AG10803 (cell line): ENCODE measurements around the gene RUVBL2.

Source experiments
- DNase-seq: peaks from one replicate; pipeline ENCODE4 v3.0.0; 2010; ENCODE audit warnings: low read depth
- H3K4me3 ChIP-seq: 2 replicates; pipeline ENCODE4 v1.5.1; 2011; ENCODE audit warnings: mild to moderate bottlenecking, low read length, control low read depth
- TF ChIP-seq, protein P1 (sequence below): conservative IDR thresholded peaks from 2 replicates; pipeline ENCODE4 v1.5.1; 2011; ENCODE audit warnings: mild to moderate bottlenecking, low read length, control low read depth, inconsistent platforms

RUVBL2 gene

DNA sequence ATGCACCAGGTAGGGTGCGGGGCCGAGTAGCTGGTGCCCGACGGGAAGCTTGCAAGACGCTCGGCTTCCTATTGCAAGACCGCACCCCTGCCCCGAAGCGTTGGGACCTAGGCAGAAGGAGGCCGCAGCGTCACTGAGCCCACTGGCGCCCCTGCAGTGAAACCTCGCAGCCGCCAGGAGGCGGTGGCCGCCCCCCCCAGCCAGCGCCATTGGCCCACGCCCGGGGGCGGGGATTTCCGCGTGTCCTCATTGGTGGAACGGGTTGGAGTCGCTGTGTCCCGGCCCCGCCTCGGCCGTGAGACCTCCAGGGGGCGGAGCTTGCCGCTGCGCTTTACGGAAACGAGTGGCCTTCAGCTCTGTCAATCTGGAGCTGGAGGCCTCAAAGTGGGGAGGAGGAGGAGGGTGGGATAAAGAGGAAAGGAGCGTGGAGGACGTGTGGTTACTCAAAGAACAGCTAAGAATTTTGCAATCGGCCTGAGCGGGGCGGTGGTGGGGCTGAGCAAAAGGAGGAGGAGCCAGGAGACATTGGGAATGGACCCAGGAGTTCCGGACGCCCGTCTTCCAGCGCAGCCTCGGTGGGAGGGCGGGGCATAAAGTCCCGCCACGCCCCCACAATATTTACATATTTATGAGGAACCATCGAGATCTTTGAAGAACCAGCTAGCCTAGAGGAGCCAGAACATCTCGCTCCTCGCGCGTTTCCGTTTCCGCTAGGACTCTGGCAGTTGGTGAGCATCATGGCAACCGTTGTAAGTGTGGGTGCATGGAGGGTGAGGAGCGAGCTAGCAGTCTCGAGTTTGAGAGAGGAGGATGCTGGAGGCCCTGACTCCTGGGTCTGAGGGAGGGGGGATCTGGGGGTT lies at the start of gene RUVBL2, which contains the start of gene GYS1:
TSS of gene RUVBL2 (plus strand) at position 713 of the 860 bp plus-strand sequence. CDS start at position 738, 25 bp downstream.
TSS of gene GYS1 (minus strand) at position 135 of the 860 bp plus-strand sequence. CDS start 197 bp downstream, outside the sequence.
- H3K4me3 ChIP-seq, result peak within 1 kb of the TSS; percentile 98
- TF ChIP-seq, protein P1, sequence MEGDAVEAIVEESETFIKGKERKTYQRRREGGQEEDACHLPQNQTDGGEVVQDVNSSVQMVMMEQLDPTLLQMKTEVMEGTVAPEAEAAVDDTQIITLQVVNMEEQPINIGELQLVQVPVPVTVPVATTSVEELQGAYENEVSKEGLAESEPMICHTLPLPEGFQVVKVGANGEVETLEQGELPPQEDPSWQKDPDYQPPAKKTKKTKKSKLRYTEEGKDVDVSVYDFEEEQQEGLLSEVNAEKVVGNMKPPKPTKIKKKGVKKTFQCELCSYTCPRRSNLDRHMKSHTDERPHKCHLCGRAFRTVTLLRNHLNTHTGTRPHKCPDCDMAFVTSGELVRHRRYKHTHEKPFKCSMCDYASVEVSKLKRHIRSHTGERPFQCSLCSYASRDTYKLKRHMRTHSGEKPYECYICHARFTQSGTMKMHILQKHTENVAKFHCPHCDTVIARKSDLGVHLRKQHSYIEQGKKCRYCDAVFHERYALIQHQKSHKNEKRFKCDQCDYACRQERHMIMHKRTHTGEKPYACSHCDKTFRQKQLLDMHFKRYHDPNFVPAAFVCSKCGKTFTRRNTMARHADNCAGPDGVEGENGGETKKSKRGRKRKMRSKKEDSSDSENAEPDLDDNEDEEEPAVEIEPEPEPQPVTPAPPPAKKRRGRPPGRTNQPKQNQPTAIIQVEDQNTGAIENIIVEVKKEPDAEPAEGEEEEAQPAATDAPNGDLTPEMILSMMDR, result peak; percentile 80
- peak; percentile 100 for DNase-seq

DNA sequence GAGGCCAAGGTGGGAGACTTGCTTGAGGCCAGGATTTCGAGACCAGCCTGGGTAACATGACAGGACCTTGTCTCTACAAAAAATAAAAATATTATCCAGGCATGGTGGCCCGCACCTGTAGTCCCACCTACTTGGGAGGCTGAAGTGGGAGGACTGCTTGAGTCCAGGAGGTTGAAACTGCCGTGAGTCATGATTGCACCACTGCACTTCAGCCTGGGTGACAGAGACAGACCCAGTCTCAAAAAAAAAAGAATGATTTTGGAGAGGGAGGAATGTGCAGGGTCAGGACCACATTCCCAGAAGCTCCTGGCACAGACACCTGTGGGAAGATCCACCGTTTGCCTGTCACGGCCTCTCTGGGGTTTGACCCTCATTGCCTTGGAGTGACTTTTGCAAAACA lies 48.3 kb upstream of the RUVBL2 start:
- DNase-seq, result no peak

DNA sequence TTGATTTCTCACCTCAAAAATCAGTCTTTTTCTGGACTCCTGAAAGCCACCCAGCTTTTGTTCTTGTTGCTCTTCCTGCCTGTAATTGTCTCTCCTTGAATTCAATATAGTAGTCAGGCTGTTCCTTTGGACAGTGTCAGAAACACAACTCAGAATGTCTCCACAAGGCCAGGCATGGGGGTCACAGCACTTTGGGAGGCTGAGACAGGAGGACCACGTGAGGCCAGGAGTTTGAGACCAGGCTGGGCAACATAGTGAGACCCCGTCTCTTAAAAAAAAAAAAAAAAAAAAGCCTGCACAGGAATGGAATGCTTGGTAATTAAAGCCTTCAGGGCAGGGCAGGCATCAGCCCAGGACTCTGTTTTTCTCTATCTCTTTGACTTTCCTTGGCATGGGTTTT lies 47.9 kb upstream of the RUVBL2 start:
- TF ChIP-seq, protein P1, result no peak

More for the DNA sequence above, 48.3 kb upstream of the RUVBL2 start:
- TF ChIP-seq, protein P1, result no peak
- no peak overlapping the region for H3K4me3 ChIP-seq

DNA sequence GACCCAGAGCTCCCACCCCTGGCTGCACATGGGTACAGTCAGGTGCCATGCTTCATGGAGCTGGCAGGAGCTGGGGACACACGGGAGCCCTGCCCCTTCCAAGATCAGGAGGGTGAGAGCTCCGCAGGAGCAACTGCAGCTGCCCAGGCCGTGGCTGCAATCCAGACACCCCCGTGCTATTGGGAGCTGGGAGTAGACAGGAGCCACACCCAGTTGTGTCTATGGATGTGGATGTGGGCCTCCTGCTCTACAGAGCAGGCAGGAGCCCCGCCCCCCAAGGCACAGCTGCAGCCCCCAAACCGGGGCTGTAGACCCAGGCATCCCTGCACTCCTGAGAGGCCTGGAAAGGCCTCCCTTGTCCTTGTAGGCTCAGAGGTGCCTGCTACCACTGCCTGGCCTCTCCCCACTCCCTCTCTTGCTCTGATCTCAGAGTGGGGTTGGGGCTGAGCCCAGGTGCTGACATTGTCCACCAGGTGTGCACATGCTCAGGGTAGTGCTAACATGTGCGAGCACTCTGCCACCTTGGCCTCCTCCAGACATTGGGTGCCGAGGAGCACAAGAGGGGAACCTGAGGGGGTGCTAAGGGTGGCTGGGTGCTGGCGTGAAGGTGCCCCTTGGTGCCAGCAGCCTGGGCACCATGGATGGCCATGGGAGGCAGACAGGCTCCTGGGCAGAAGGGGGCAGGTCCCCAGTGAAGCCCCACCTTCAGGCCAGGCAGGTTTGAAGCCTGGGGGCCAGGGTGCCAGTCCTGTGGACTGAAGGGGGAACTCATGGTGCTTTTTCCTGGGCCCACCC lies 47.0 kb upstream of the RUVBL2 start:
- H3K4me3 ChIP-seq, result no peak overlapping the region
- no peak for DNase-seq
- TF ChIP-seq, protein P1, result no peak

More for the DNA sequence above, 47.9 kb upstream of the RUVBL2 start:
- no peak overlapping the region for H3K4me3 ChIP-seq
- no peak for DNase-seq

DNA sequence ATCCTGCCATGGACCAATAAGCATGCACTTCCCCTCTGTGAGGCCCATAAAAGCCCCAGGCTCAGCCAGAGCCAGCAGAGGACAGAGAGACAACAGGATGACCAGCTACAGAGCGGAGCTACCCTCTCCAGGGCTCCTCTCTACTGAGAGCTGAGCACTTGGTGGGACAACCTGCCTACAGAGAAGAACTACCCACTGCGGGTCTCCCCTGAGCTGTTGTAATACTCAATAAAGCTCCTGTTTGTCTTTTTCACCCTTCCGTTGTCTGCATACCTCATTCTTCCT lies 46.5 kb upstream of the RUVBL2 start:
- TF ChIP-seq, protein P1, result no peak
- no peak overlapping the region for H3K4me3 ChIP-seq
- no peak for DNase-seq

DNA sequence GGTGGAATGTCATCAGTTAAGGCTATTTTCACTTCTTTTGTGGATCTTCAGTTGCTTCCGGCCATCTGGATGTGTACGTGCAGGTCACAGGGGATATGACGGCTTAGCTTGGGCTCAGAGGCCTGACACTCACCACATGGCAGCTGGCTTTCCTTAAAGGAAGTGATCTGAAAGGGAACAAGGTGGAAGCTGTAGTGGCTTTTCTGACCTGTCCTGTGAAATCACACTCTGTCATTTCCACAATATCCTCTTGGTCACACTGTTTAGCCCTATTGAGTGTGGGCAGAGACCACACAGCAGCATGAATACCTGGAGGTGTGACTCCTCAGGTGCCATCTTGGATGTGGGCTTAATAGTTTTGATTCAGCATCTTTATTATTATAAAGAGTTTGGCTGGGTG lies 43.5 kb upstream of the RUVBL2 start:
- TF ChIP-seq, protein P1, result no peak
- H3K4me3 ChIP-seq, result no peak overlapping the region
- DNase-seq, result no peak
